NCI-H446 treated with DMSO at 0.1 percent for 48 hours (cell line): Measurements from ENCODE around the gene SGPL1.

Source experiments
- DNase-seq: peaks from one replicate; lab custom pipeline; 2025; lab: John Stamatoyannopoulos, UW

Gene SGPL1

GRCh38 chr10:70885931-70886903, 70.5 kb downstream of the SGPL1 start:
- DNase-seq, result no peak

- no peak for DNase-seq
These were observed 71.3 kb downstream of the SGPL1 start for GRCh38 chr10:70886921-70887665.

GRCh38 chr10:70887804-70888800, 72.4 kb downstream of the SGPL1 start, which contains the start of gene PCBD1:
PCBD1 (minus strand) TSS chr10:70888565; CDS start chr10:70888533, 32 bp downstream.
- no peak for DNase-seq

- no peak for DNase-seq
These were observed 73.5 kb downstream of the SGPL1 start for GRCh38 chr10:70889291-70889690.

GRCh38 chr10:70890917-70891431, 75.2 kb downstream of the SGPL1 start:
- no peak for DNase-seq

GRCh38 chr10:70891627-70892026, 75.9 kb downstream of the SGPL1 start:
- DNase-seq, result no peak

GRCh38 chr10:70892631-70893030, 76.9 kb downstream of the SGPL1 start:
- no peak for DNase-seq

GRCh38 chr10:70893227-70894006, 77.7 kb downstream of the SGPL1 start:
- DNase-seq, result no peak

GRCh38 chr10:70894416-70894815, 78.7 kb downstream of the SGPL1 start:
- no peak for DNase-seq

- no peak for DNase-seq
These were observed 80.8 kb downstream of the SGPL1 start for GRCh38 chr10:70896551-70896950.

GRCh38 chr10:70898687-70899086, 82.9 kb downstream of the SGPL1 start:
- DNase-seq, result no peak

- no peak for DNase-seq
These were observed 83.3 kb downstream of the SGPL1 start for GRCh38 chr10:70899096-70899495.

- DNase-seq, result no peak
These were observed 85.6 kb downstream of the SGPL1 start for GRCh38 chr10:70901276-70901878.

- no peak for DNase-seq
These were observed 87.0 kb downstream of the SGPL1 start for GRCh38 chr10:70902661-70903261.

- no peak for DNase-seq
These were observed 87.6 kb downstream of the SGPL1 start for GRCh38 chr10:70903262-70903921.

- no peak for DNase-seq
These were observed 89.6 kb downstream of the SGPL1 start for GRCh38 chr10:70905071-70906021.

- no peak for DNase-seq
These were observed 90.5 kb downstream of the SGPL1 start for GRCh38 chr10:70906031-70906783.
